Body of pancreas (tissue), 4 donors: Measurements from ENCODE around the gene PWWP2B.

Experiments
- CTCF ChIP-seq, 7 experiments: fragments of 450-650 bp in 4 of 7; fragments of 200-600 bp in 3 of 7; sonication (generic) in 3 of 7; IDR thresholded peaks; one replicate each; pipeline ENCODE4 v1.5.1; 2016 to 2019; ENCODE audit warnings: antibody characterized with exemption in 7 of 7
- POLR2A ChIP-seq, 3 donors: fragments of 450-650 bp; IDR thresholded peaks; one replicate each; pipeline ENCODE4 v1.6.1; 2016; ENCODE audit warnings: antibody characterized with exemption in 3 of 3, mild to moderate bottlenecking in 2 of 3

- TF ChIP-seq POLR2A (IDR thresholded peaks at IDR 0.05) (no peak), CTCF (IDR thresholded peaks at IDR 0.05) (no peak)
Measured at GRCh38 chr10:132445516-132446194, 48.7 kb downstream of the PWWP2B start.
